Activated CD8-positive, alpha-beta memory T cell treated with anti-CD3 and anti-CD28 coated beads, Interleukin-2, amount 10 ng/mL, durations not matched to agents 7 days and 5 days (primary cell): Measurements from ENCODE around the gene UBE2J2. TPM values are rescaled to one million over a fixed set of nuclear protein-coding genes. Genes with fewer than 3 reads are reported as not detected.
A peak's percentile ranks its signal among the peaks of the same experiment; 100 is the strongest.

Experiments used
- ATAC-seq: fragments of 150-1000 bp; cut with Tn5 transposase; one replicate; pipeline ENCODE4 v1.10.0; 2021; ENCODE audit warnings: moderate library complexity
- CTCF ChIA-PET: fragments of 350-600 bp; sonication (Branson Sonifier 250); formaldehyde crosslinking; loops from one replicate; lab custom pipeline; 2021; ENCODE audit warnings: antibody characterized with exemption; lab: Charles Lee
- DNase-seq: peaks from one replicate; pipeline ENCODE4 v3.0.0-alpha.2; 2020
- H3K27ac Mint-ChIP-seq: one replicate; pipeline ENCODE4 v1.8.0; 2021; ENCODE audit warnings: mild to moderate bottlenecking, mixed read lengths
- H3K27me3 Mint-ChIP-seq: one replicate; pipeline ENCODE4 v1.8.0; 2021; ENCODE audit warnings: mixed read lengths
- H3K36me3 Mint-ChIP-seq: one replicate; pipeline ENCODE4 v1.8.0; 2021; ENCODE audit warnings: mild to moderate bottlenecking, mixed read lengths
- H3K4me1 Mint-ChIP-seq: one replicate; pipeline ENCODE4 v1.8.0; 2021; ENCODE audit warnings: mixed read lengths
- H3K4me3 Mint-ChIP-seq: one replicate; pipeline ENCODE4 v1.8.0; 2021; ENCODE audit warnings: mild to moderate bottlenecking, moderate library complexity, mixed read lengths
- H3K9me3 Mint-ChIP-seq: one replicate; pipeline ENCODE4 v1.8.0; 2022; ENCODE audit warnings: low read depth, mixed read lengths
- total RNA-seq, 2 experiments: library from RNA; stranded (reverse); gene quantifications; one replicate each; pipeline ENCODE4 v1.2.3, GENCODE V29; 2021

The UBE2J2 gene
- total RNA-seq, 2 experiments from 2014 or later, result 71.3 to 83.3 TPM

DNA sequence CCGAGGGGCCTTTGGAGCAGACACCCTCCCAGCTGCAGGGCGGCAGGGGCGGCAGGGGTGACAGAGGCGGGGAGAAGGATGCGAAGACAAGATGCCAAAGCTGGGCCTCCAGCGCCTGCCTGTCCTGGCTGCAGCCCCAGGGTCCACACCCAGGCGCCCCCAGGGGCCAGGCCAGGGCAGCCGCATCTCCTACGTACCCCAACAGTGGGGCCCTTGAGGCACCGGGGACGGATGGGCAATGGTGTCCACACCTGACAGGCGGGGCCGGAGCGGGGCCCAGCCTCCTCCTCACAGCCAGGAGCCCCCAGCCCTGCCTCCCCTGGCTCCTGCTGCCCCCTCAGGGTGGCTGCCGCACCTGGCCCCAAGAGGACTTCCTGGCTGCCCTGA is 34.4 kb downstream of the UBE2J2 start:
- Mint-ChIP-seq H3K27me3 (no peaks in the 10 kb centered on the region), H3K9me3 (no peaks in the 10 kb centered on the region), H3K36me3 (peaks cover under 1% of the 10 kb centered on the region), H3K4me1 (peaks cover 6% of the 10 kb centered on the region), H3K4me3 (no peak overlapping the region), H3K27ac (no peak overlapping the region)
- CTCF ChIA-PET, result no interaction called here
- no peak for DNase-seq
- ATAC-seq, result no peak

DNA sequence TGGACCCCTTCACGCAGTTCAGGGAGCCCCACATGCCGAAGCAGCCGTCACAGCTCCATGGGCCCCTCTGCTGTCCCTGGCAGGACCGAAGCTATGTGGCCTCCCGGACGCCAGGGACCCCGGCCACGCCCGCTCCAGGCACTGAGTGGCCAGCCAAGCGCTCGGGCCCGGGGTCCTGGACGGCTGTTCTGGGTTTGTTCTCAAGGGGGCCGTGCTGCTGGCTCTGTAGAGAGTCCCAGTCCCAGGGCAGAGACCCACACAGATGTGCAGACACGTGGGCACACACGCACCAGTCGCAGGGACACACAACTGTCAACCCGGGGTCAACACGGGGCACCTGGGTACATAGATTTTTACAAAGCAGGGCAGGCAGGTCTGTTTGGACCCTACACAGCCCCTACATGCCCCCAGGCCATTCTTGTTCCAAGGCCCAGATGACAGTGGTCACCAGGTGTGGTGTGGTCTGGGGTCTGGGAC is 34.9 kb downstream of the UBE2J2 start:
- DNase-seq (no peak), ATAC-seq (no peak)
- Mint-ChIP-seq H3K27me3 (no peaks in the 10 kb centered on the region), H3K4me1 (peaks cover 10% of the 10 kb centered on the region), H3K4me3 (no peak overlapping the region), H3K27ac (no peak overlapping the region), H3K36me3 (peaks cover 2% of the 10 kb centered on the region), H3K9me3 (no peaks in the 10 kb centered on the region)
- CTCF ChIA-PET, result no interaction called here

DNA sequence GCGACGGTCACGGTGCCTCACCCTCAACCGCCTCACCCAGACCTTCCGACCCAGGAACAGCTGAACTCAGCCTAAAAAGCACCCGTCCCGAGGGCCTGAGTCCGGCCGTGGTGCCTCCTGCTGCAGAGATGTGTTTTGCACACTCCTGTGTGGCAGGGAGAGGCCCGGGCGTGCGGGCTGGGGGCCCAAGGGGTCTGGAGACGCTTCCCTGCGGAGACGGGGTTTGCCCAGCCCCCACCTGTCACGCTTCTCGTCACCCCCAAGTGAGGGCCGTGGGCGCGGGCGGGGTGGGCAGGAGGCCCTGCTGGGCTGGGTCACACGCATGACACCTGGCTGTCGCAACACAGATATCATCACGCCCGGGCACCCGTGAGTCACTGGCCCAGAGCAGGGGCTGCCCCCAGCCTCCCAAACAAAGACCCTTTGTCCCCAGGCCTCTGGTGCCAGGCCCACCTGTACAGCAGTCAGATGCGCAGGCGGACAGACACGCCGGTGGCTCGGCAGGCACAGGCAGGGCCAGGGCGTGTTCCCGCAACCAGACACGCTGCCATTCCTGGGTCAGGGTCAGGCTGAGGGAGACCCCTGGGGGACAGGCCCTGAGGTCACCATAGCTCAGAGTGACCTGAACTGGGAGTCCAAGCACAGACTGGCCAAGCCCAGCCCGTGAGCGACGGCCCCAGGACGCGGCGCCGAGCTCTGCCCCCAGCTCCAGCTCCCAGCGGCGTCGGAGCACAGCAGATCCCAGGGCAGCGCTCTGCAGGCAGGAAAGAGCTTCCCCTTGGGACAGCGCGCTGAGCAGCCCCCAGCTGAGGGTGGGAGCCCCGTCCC is 35.6 kb downstream of the UBE2J2 start:
- DNase-seq (no peak), ATAC-seq (no peak)
- H3K27me3 Mint-ChIP-seq, result no peaks in the 10 kb centered on the region

DNA sequence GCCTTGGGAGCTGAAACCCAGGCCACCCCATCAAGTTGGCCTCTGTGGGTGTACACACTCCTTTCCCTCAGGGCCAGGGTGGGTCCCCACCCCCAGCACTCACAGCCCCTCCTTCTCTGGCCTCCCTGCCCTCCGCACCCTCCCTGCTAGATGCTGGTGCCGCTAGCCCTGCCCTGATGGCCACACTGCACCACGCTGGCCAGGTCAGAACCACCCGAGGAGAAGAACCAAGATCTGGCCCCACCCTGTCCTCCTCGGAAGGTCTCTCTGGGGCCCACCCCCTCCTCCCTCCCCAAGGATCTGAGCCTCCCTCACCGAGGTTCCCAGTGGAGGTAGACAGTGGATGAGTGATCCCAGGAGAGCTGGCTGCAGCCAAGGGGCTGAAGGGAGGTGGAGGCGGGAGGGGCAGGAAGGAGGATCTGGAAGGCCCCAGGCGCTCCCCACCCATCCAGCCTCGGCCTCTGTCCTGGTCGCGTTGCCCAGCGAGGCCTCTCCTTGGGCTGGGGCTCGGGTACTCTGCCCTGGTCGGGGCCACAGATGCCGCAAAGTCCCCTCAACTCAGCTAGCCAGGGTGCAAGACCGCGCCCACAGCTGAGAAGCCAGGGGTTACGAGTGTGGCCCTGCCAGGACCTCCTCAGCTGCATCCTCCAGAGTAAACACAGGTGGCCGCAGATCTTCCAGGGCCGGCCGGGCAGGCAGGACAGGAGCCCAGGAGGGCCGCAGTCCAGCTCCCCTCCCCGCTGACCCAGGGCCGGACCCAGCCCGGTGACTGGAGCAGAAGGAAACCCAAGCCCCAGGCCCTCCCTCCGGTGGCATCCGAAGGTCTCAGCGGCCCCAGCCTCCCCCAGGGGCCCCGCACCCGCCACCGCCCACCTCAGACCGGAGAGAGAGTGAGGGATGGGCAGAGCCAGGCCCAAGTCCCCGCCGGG is 36.4 kb downstream of the UBE2J2 start:
- DNase-seq (no peak), ATAC-seq (no peak)
- H3K27me3 Mint-ChIP-seq, result no peaks in the 10 kb centered on the region
- peaks cover 6% of the 10 kb centered on the region for H3K36me3 Mint-ChIP-seq
- H3K9me3 Mint-ChIP-seq, result no peaks in the 10 kb centered on the region
- CTCF ChIA-PET, result interaction anchor here (1.1 kb wide), 1 partner anchor 116 kb away, joined by 3 read pairs; no protein-coding TSS in a partner anchor
- no peak overlapping the region for H3K4me3 Mint-ChIP-seq
- H3K4me1 Mint-ChIP-seq, result peaks cover 17% of the 10 kb centered on the region
- H3K27ac Mint-ChIP-seq, result no peak overlapping the region

More for the DNA sequence above, 35.6 kb downstream of the UBE2J2 start:
- no peaks in the 10 kb centered on the region for H3K9me3 Mint-ChIP-seq
- peaks cover 15% of the 10 kb centered on the region for H3K4me1 Mint-ChIP-seq
- CTCF ChIA-PET, result interaction anchor here (1.1 kb wide), 1 partner anchor 117 kb away, joined by 3 read pairs; no protein-coding TSS in a partner anchor
- H3K36me3 Mint-ChIP-seq, result peaks cover 6% of the 10 kb centered on the region
- H3K27ac Mint-ChIP-seq, result no peak overlapping the region
- H3K4me3 Mint-ChIP-seq, result no peak overlapping the region

DNA sequence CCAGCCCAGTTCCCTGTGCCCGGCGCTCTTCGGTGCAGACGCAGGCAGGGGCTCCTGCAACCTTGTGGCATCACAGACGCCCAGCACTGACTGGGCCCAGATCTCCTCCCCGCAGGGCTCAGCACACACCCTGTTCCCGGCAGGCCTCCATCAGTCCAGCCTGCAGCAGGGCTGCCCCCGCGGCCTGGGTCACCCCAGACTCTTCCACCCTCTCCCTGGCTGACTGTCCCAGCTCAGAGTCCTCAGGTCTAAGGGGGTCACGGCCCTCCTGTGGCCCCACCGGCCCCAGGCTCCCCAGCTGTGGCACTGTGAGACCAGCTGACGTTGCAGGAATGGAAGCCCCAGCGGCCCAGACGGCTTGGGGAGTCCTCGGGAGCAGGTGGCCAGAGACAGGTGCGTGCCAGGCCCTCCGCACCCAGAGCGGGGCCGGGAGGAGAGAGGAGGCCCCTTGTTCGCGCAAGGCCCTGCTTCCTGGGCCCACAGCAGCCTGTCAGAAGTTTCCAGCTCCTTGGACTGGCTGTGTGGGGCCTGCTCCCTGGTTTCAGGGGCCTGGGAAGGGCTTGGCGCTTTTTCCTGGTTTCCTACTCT is 37.4 kb downstream of the UBE2J2 start:
- ATAC-seq (no peak), DNase-seq (no peak)
- Mint-ChIP-seq H3K27me3 (no peaks in the 10 kb centered on the region), H3K36me3 (peaks cover 6% of the 10 kb centered on the region), H3K4me1 (peaks cover 17% of the 10 kb centered on the region), H3K4me3 (no peak overlapping the region), H3K9me3 (no peaks in the 10 kb centered on the region), H3K27ac (no peak overlapping the region)
- CTCF ChIA-PET, result interaction anchor here (0.6 kb wide), 1 partner anchor 205 kb away, joined by 3 read pairs; no protein-coding TSS in a partner anchor

DNA sequence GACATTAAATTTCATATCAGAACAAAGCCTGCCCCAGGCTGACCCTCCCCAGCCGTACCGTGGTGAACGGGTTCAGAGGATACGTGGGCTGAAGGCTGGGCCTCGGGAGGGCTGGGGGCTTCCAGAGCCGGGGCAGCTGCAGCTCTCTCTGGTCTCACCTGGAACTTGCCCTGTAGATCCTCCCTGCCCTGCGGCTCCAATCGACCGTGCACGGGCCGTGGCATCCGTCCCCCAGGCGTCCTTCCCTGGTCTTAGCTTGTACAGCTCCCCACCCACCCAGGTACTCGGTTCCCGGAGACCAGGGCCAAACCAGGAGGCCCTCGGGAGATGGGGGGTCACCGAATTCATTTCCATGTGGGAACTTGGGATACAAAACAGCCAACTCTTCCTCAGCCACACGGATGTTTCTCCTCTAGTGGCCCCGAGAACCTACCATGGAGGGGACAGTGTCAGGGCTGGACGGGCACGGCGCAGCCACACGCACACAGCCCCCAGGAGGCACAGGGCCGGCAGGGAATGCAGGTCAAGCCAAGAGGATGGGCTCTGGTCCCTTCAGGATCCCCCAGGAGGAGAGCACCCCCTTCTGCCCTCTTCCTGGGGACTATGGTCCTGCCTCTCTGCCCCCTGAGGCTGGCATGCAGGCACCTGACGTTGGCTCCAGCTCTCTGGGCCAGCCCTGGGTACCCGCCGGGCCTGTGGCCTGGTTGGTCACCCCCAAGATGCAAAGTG is 38.5 kb downstream of the UBE2J2 start:
- H3K36me3 Mint-ChIP-seq, result peaks cover 10% of the 10 kb centered on the region
- ATAC-seq (no peak), DNase-seq (no peak)
- H3K4me3 Mint-ChIP-seq, result no peak overlapping the region
- CTCF ChIA-PET, result interaction anchor here (1.0 kb wide), 1 partner anchor 39 kb away, joined by 4 read pairs; the partner anchor contains the start of gene UBE2J2
- H3K9me3 Mint-ChIP-seq, result no peaks in the 10 kb centered on the region
- peaks cover 22% of the 10 kb centered on the region for H3K4me1 Mint-ChIP-seq
- H3K27me3 Mint-ChIP-seq, result no peaks in the 10 kb centered on the region
- H3K27ac Mint-ChIP-seq, result no peak overlapping the region

DNA sequence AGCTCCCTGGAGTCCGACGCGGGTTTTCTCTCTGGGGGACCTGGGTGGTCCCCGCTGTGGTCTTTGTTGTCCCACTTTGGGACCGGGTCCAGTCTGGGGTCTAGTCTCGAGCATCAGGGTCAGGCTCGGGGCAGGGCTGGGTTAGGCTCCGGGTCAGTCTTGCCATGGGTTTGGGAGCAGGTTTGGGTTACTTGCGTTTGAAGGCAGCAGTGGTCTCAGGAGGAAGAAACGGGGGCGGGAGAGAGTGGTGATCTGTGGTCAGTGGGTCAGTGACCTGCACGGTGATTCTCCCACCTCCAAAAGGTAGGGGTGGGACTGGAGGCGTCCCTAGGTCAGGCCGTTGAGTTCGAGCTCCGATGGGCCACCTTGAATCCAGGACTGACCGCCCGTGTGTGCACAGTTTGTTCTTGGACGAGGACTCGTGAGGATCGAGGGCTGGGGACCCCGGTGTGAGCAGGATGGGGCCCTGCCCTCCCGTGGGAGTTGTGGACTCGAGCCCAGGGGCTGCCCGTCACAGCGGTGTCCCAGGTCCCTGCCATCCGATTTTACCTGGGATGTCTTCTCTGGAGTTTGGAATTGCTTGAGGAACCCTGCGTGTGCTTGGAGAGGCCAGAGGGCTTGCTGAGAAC is 39.4 kb downstream of the UBE2J2 start:
- no peak for DNase-seq
- peaks cover 30% of the 10 kb centered on the region for H3K4me1 Mint-ChIP-seq
- CTCF ChIA-PET, result interaction anchor here (1.0 kb wide), 1 partner anchor 39 kb away, joined by 4 read pairs; the partner anchor contains the start of gene UBE2J2
- peaks cover 14% of the 10 kb centered on the region for H3K36me3 Mint-ChIP-seq
- H3K27me3 Mint-ChIP-seq, result no peaks in the 10 kb centered on the region
- peak overlapping the region; percentile 66 for H3K4me3 Mint-ChIP-seq
- no peak for ATAC-seq
- H3K9me3 Mint-ChIP-seq, result no peaks in the 10 kb centered on the region
- no peak overlapping the region for H3K27ac Mint-ChIP-seq

DNA sequence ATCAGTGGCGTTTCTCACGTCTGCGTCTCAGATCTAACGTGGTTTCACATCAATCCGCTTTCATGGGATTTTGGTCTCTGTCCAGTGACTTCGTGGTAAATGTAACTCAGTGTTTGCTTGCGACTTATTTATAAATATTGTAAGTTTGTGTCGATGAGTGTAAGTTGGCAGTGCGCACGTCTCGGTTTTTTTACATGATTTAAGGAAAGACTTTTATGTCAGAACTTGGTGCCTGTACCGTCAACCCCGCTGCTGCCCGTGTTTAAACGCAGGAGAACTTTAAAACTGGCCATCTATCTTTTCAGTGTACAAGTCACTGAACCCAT is 40.1 kb downstream of the UBE2J2 start:
- no peak for DNase-seq
- Mint-ChIP-seq H3K36me3 (peaks cover 18% of the 10 kb centered on the region), H3K4me3 (peak overlapping the region; percentile 66), H3K27me3 (no peaks in the 10 kb centered on the region), H3K9me3 (no peaks in the 10 kb centered on the region), H3K4me1 (peaks cover 30% of the 10 kb centered on the region), H3K27ac (peak overlapping the region; percentile 72)
- ATAC-seq, result no peak
- CTCF ChIA-PET, result no interaction called here

DNA sequence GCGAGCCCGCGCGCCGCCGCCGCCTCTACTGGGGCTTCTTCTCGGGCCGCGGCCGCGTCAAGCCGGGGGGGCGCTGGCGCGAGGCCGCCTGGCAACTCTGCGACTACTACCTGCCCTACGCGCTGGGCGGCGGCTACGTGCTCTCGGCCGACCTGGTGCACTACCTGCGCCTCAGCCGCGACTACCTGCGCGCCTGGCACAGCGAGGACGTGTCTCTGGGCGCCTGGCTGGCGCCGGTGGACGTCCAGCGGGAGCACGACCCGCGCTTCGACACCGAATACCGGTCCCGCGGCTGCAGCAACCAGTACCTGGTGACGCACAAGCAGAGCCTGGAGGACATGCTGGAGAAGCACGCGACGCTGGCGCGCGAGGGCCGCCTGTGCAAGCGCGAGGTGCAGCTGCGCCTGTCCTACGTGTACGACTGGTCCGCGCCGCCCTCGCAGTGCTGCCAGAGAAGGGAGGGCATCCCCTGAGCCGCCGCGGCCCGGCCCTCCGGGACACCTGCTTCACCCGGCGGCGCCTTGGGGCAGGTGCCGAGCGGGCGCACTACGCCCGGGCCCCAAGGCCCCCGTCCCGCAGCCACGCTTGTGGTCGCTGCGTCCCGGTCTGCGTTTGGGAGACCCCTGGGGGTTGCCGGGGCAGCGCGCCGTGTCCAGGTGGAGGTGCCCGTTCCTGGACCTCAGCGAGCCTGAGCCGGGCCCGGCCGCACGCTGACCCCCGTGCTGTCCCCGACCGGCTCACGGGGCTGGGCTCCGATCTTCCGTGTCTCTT is 40.7 kb downstream of the UBE2J2 start:
- CTCF ChIA-PET, result interaction anchor here (4.8 kb wide), 1 partner anchor 111 kb away, joined by 43 read pairs; no protein-coding TSS in a partner anchor
- no peaks in the 10 kb centered on the region for H3K9me3 Mint-ChIP-seq
- H3K27ac Mint-ChIP-seq, result peak overlapping the region; percentile 72
- peak overlapping the region; percentile 66 for H3K4me3 Mint-ChIP-seq
- H3K27me3 Mint-ChIP-seq, result no peaks in the 10 kb centered on the region
- peaks cover 30% of the 10 kb centered on the region for H3K4me1 Mint-ChIP-seq
- peaks cover 20% of the 10 kb centered on the region for H3K36me3 Mint-ChIP-seq
- no peak for DNase-seq
- no peak for ATAC-seq

DNA sequence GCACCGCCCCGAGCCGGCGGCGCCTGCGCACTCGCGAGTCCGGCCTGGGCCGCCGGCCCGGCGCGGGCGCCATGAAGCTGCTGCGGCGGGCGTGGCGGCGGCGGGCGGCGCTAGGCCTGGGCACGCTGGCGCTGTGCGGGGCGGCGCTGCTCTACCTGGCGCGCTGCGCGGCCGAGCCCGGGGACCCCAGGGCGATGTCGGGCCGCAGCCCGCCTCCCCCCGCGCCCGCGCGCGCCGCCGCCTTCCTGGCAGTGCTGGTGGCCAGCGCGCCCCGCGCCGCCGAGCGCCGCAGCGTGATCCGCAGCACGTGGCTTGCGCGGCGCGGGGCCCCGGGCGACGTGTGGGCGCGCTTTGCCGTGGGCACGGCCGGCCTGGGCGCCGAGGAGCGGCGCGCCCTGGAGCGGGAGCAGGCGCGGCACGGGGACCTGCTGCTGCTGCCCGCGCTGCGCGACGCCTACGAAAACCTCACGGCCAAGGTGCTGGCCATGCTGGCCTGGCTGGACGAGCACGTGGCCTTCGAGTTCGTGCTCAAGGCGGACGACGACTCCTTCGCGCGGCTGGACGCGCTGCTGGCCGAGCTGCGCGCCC is 41.4 kb downstream of the UBE2J2 start, which contains the start of gene B3GALT6:
B3GALT6 (plus strand) TSS at position 30 of the 588 bp plus-strand sequence; CDS start at position 72, 42 bp downstream.
- DNase-seq (no peak), ATAC-seq (no peak)
- no peaks in the 10 kb centered on the region for H3K27me3 Mint-ChIP-seq
- H3K4me1 Mint-ChIP-seq, result peaks cover 30% of the 10 kb centered on the region
- no peaks in the 10 kb centered on the region for H3K9me3 Mint-ChIP-seq
- H3K36me3 Mint-ChIP-seq, result peaks cover 22% of the 10 kb centered on the region
- peak within 1 kb of the TSS; percentile 87 for H3K27ac Mint-ChIP-seq
- CTCF ChIA-PET, result interaction anchor here (4.8 kb wide), 1 partner anchor 110 kb away, joined by 43 read pairs; no protein-coding TSS in a partner anchor
- peak within 1 kb of the TSS; percentile 91 for H3K4me3 Mint-ChIP-seq
